ENCODE measurements around the gene SNX2. TPM values are rescaled to one million over a fixed set of nuclear protein-coding genes. Genes with fewer than 3 reads are reported as not detected.
"Not testable (repeated sequence)": the region's sequence is repeated elsewhere in the genome, so short reads cannot be mapped to it uniquely, and the experiment has no call there.

SNX2 gene
- total RNA-seq, 1 donor from 2014 or later = 30.5 TPM

GRCh38 chr5:122755783-122756182 is 19.1 kb upstream of the SNX2 start:
- Mint-ChIP-seq H3K27me3 (ENCODE audit: insufficient read depth) (peaks cover 2% of the 10 kb centered on the region), H3K27ac (peak overlapping the region; percentile 50), H3K9me3 (no peaks in the 10 kb centered on the region), H3K36me3 (ENCODE audit: low read depth) (no peaks in the 10 kb centered on the region), H3K4me3 (no peak overlapping the region), H3K4me1 (ENCODE audit: low read depth) (peaks cover 19% of the 10 kb centered on the region)
- DNase-seq (ENCODE audit: low spot score) = no peak
- intact Hi-C loops (cut with micrococcal nuclease) = no loop called here

GRCh38 chr5:122756264-122756911 is 18.5 kb upstream of the SNX2 start:
- H3K27me3 Mint-ChIP-seq (ENCODE audit: insufficient read depth) = peaks cover 2% of the 10 kb centered on the region
- intact Hi-C loops (cut with micrococcal nuclease) = no loop called here
- peaks cover 19% of the 10 kb centered on the region for H3K4me1 Mint-ChIP-seq (ENCODE audit: low read depth)
- H3K9me3 Mint-ChIP-seq = no peaks in the 10 kb centered on the region
- H3K4me3 Mint-ChIP-seq = no peak overlapping the region
- DNase-seq (ENCODE audit: low spot score) = no peak
- no peaks in the 10 kb centered on the region for H3K36me3 Mint-ChIP-seq (ENCODE audit: low read depth)
- peak overlapping the region; percentile 50 for H3K27ac Mint-ChIP-seq

GRCh38 chr5:122757285-122757684 is 17.6 kb upstream of the SNX2 start:
- intact Hi-C loops (cut with micrococcal nuclease) = no loop called here
- Mint-ChIP-seq H3K36me3 (ENCODE audit: low read depth) (no peaks in the 10 kb centered on the region), H3K27ac (peak overlapping the region; percentile 16), H3K27me3 (ENCODE audit: insufficient read depth) (peaks cover 2% of the 10 kb centered on the region), H3K9me3 (no peaks in the 10 kb centered on the region), H3K4me3 (no peak overlapping the region), H3K4me1 (ENCODE audit: low read depth) (peaks cover 19% of the 10 kb centered on the region)
- DNase-seq (ENCODE audit: low spot score) = no peak

- no peak for DNase-seq (ENCODE audit: low spot score)
- Mint-ChIP-seq H3K36me3 (ENCODE audit: low read depth) (no peaks in the 10 kb centered on the region), H3K27ac (no peak overlapping the region), H3K4me3 (no peak overlapping the region), H3K9me3 (no peaks in the 10 kb centered on the region), H3K27me3 (ENCODE audit: insufficient read depth) (no peaks in the 10 kb centered on the region), H3K4me1 (ENCODE audit: low read depth) (peaks cover 19% of the 10 kb centered on the region)
- intact Hi-C loops (cut with micrococcal nuclease) = no loop called here
Observed at GRCh38 chr5:122759241-122760070, 15.4 kb upstream of the SNX2 start.

- no peaks in the 10 kb centered on the region for H3K36me3 Mint-ChIP-seq (ENCODE audit: low read depth)
Observed at GRCh38 chr5:122760236-122760635, 14.6 kb upstream of the SNX2 start.

GRCh38 chr5:122761115-122761514 is 13.8 kb upstream of the SNX2 start:
- intact Hi-C loops (cut with micrococcal nuclease) = no loop called here
- Mint-ChIP-seq H3K4me3 (no peak overlapping the region), H3K27ac (no peak overlapping the region), H3K9me3 (no peaks in the 10 kb centered on the region), H3K4me1 (ENCODE audit: low read depth) (peaks cover 11% of the 10 kb centered on the region), H3K27me3 (ENCODE audit: insufficient read depth) (no peaks in the 10 kb centered on the region), H3K36me3 (ENCODE audit: low read depth) (no peaks in the 10 kb centered on the region)
- no peak for DNase-seq (ENCODE audit: low spot score)

More at GRCh38 chr5:122760236-122760635, 14.6 kb upstream of the SNX2 start:
- no peaks in the 10 kb centered on the region for H3K27me3 Mint-ChIP-seq (ENCODE audit: insufficient read depth)
- H3K4me3 Mint-ChIP-seq = no peak overlapping the region
- DNase-seq (ENCODE audit: low spot score) = no peak
- peaks cover 19% of the 10 kb centered on the region for H3K4me1 Mint-ChIP-seq (ENCODE audit: low read depth)
- H3K27ac Mint-ChIP-seq = no peak overlapping the region
- no peaks in the 10 kb centered on the region for H3K9me3 Mint-ChIP-seq
- intact Hi-C loops (cut with micrococcal nuclease) = no loop called here

- H3K9me3 Mint-ChIP-seq; H3K4me3 Mint-ChIP-seq; intact Hi-C loops (cut with micrococcal nuclease); H3K27me3 Mint-ChIP-seq (ENCODE audit: insufficient read depth); H3K4me1 Mint-ChIP-seq (ENCODE audit: low read depth); DNase-seq (ENCODE audit: low spot score); H3K27ac Mint-ChIP-seq; H3K36me3 Mint-ChIP-seq (ENCODE audit: low read depth): not testable (repeated sequence)
Observed at GRCh38 chr5:122761896-122762295, 13.0 kb upstream of the SNX2 start.

GRCh38 chr5:122766130-122766529 is 8.8 kb upstream of the SNX2 start:
- peaks cover 9% of the 10 kb centered on the region for H3K27me3 Mint-ChIP-seq (ENCODE audit: insufficient read depth)
- H3K36me3 Mint-ChIP-seq (ENCODE audit: low read depth) = no peaks in the 10 kb centered on the region
- no peaks in the 10 kb centered on the region for H3K9me3 Mint-ChIP-seq
- intact Hi-C loops (cut with micrococcal nuclease) = no loop called here
- DNase-seq (ENCODE audit: low spot score) = no peak
- H3K4me3 Mint-ChIP-seq = no peak overlapping the region
- no peak overlapping the region for H3K27ac Mint-ChIP-seq
- H3K4me1 Mint-ChIP-seq (ENCODE audit: low read depth) = no peaks in the 10 kb centered on the region

GRCh38 chr5:122770477-122770876 is 4.4 kb upstream of the SNX2 start:
- DNase-seq (ENCODE audit: low spot score) = no peak
- Mint-ChIP-seq H3K27me3 (ENCODE audit: insufficient read depth) (peaks cover 9% of the 10 kb centered on the region), H3K4me3 (no peak overlapping the region), H3K27ac (no peak overlapping the region), H3K9me3 (no peaks in the 10 kb centered on the region), H3K36me3 (ENCODE audit: low read depth) (no peaks in the 10 kb centered on the region), H3K4me1 (ENCODE audit: low read depth) (peaks cover under 1% of the 10 kb centered on the region)
- intact Hi-C loops (cut with micrococcal nuclease) = loop anchor here (5.0 to 10.0 kb wide), 3 partner anchors 654 to 808 kb away; partner anchors contain the start of genes CEP120, CSNK1G3 and SRFBP1

- no peak for DNase-seq (ENCODE audit: low spot score)
- H3K36me3 Mint-ChIP-seq (ENCODE audit: low read depth) = no peaks in the 10 kb centered on the region
- peaks cover 20% of the 10 kb centered on the region for H3K4me1 Mint-ChIP-seq (ENCODE audit: low read depth)
- peaks cover 9% of the 10 kb centered on the region for H3K27me3 Mint-ChIP-seq (ENCODE audit: insufficient read depth)
- H3K27ac Mint-ChIP-seq = no peak overlapping the region
- H3K4me3 Mint-ChIP-seq = no peak overlapping the region
- intact Hi-C loops (cut with micrococcal nuclease) = loop anchor here (5.0 to 10.0 kb wide), 3 partner anchors 652 to 810 kb away; partner anchors contain the start of genes CEP120, CSNK1G3 and SRFBP1
- no peaks in the 10 kb centered on the region for H3K9me3 Mint-ChIP-seq
Observed at GRCh38 chr5:122772446-122772845, 2.4 kb upstream of the SNX2 start.

GRCh38 chr5:122773619-122774018 is 1.3 kb upstream of the SNX2 start:
- Mint-ChIP-seq H3K9me3 (no peaks in the 10 kb centered on the region), H3K36me3 (ENCODE audit: low read depth) (no peaks in the 10 kb centered on the region), H3K27ac (no peak overlapping the region), H3K27me3 (ENCODE audit: insufficient read depth) (peaks cover 9% of the 10 kb centered on the region), H3K4me1 (ENCODE audit: low read depth) (peaks cover 30% of the 10 kb centered on the region), H3K4me3 (peak overlapping the region; percentile 53)
- DNase-seq (ENCODE audit: low spot score) = no peak
- intact Hi-C loops (cut with micrococcal nuclease) = loop anchor here (5.0 to 10.0 kb wide), 3 partner anchors 651 to 811 kb away; partner anchors contain the start of genes CEP120, CSNK1G3 and SRFBP1

GRCh38 chr5:122774519-122774860 is 390 bp upstream of the SNX2 start:
- H3K36me3 Mint-ChIP-seq (ENCODE audit: low read depth) = no peaks in the 10 kb centered on the region

More at GRCh38 chr5:122774519-122774860, 390 bp upstream of the SNX2 start:
- Mint-ChIP-seq H3K27me3 (ENCODE audit: insufficient read depth) (peaks cover 6% of the 10 kb centered on the region), H3K4me3 (peak overlapping the region; percentile 95), H3K9me3 (no peaks in the 10 kb centered on the region), H3K27ac (peak overlapping the region; percentile 47), H3K4me1 (ENCODE audit: low read depth) (peaks cover 30% of the 10 kb centered on the region)
- intact Hi-C loops (cut with micrococcal nuclease) = loop anchor here (5.0 to 10.0 kb wide), 3 partner anchors 650 to 812 kb away; partner anchors contain the start of genes CEP120, CSNK1G3 and SRFBP1
- DNase-seq (ENCODE audit: low spot score) = no peak

Data from activated T-helper 1 cell treated with anti-CD3 and anti-CD28 coated beads, Interleukin-12 subunit alpha, Interleukin-12 subunit beta, Interleukin-2, Interleukin-4 antibody, amounts not matched to agents 30 ng/mL and 10 ng/mL and 1 ng/mL, durations not matched to agents 14 hours and 24 hours and 36 hours (primary cell).